Gastrocnemius medialis (tissue), 4 donors: ENCODE measurements around the gene LMAN1.

ENCODE experiments used
- POLR2A ChIP-seq, 2 donors: fragments of 450-650 bp; IDR thresholded peaks; one replicate each; pipeline ENCODE4 v1.6.1; 2017; ENCODE audit warnings: antibody characterized with exemption in 2 of 2, mild to moderate bottlenecking in 2 of 2, moderate library complexity in 2 of 2
- TF ChIP-seq, protein P1 (sequence below), 5 experiments: fragments of 450-650 bp in 3 of 5; fragments of 200-600 bp in 2 of 5; sonication (generic) in 2 of 5; IDR thresholded peaks in 4 of 5; conservative IDR thresholded peaks in 1 of 5; 1 replicate in 4 of 5; 2 replicates in 1 of 5; pipeline ENCODE4 v1.5.1; 2016 to 2019; ENCODE audit warnings: antibody characterized with exemption in 5 of 5, mild to moderate bottlenecking in 3 of 5, moderate library complexity in 3 of 5

DNA sequence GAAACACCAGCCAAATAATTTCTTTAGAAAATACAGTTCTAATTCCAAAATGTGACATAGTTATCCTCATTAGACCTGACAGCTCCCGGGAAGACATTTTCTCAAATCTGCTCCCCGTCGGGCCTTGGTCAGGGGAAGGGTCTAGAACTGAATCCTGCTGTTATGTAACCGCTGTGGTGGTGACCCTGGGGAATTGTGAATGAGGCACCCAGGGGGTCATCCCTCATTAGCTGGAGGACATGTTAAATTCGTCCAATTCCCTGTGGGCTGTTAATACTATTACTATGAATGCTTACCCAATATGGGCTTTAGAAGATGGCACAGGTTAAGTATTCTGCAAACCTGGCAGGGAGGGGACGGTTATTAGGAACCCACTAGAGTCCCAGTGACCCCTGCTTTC is 52.4 kb downstream of the LMAN1 start:
- TF ChIP-seq, protein P1, sequence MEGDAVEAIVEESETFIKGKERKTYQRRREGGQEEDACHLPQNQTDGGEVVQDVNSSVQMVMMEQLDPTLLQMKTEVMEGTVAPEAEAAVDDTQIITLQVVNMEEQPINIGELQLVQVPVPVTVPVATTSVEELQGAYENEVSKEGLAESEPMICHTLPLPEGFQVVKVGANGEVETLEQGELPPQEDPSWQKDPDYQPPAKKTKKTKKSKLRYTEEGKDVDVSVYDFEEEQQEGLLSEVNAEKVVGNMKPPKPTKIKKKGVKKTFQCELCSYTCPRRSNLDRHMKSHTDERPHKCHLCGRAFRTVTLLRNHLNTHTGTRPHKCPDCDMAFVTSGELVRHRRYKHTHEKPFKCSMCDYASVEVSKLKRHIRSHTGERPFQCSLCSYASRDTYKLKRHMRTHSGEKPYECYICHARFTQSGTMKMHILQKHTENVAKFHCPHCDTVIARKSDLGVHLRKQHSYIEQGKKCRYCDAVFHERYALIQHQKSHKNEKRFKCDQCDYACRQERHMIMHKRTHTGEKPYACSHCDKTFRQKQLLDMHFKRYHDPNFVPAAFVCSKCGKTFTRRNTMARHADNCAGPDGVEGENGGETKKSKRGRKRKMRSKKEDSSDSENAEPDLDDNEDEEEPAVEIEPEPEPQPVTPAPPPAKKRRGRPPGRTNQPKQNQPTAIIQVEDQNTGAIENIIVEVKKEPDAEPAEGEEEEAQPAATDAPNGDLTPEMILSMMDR (IDR thresholded peaks at IDR 0.05 in 4 of 5, conservative IDR thresholded peaks at IDR 0.05 in 1 of 5) = no peak
- no peak for TF ChIP-seq POLR2A (IDR thresholded peaks at IDR 0.05)
